ENCODE results near the gene EPS8. TPM values are rescaled to one million over a fixed set of nuclear protein-coding genes. Genes with fewer than 3 reads are reported as not detected.
A peak's percentile ranks its signal among the peaks of the same experiment; 100 is the strongest.

The EPS8 gene
- total RNA-seq, 1 experiment from 2014 or later = 52.7 TPM

GRCh38 chr12:15699886-15700285, 89.3 kb downstream of the EPS8 start:
- no peaks in the 10 kb centered on the region for H3K36me3 ChIP-seq
- peak in 1 of 2 experiments; percentile 33 for DNase-seq (ENCODE audit: low read depth in 1 of 2, low spot score in 2 of 2)
- H3K4me3 ChIP-seq = no peak overlapping the region
- H3K27me3 ChIP-seq (replicated peaks) = no peaks in the 10 kb centered on the region
- peaks cover 39% of the 10 kb centered on the region for H3K4me1 ChIP-seq (replicated peaks)
- no peaks in the 10 kb centered on the region for H3K9me3 ChIP-seq (replicated peaks)
- H3K27ac ChIP-seq = peak overlapping the region; percentile 84

- Histone ChIP-seq H3K36me3 (no peaks in the 10 kb centered on the region), H3K9me3 (replicated peaks) (no peaks in the 10 kb centered on the region), H3K4me3 (no peak overlapping the region), H3K27me3 (replicated peaks) (no peaks in the 10 kb centered on the region), H3K27ac (peak overlapping the region; percentile 3; the same call in 1 of the 2 replicates), H3K4me1 (replicated peaks) (peaks cover 39% of the 10 kb centered on the region)
- DNase-seq (ENCODE audit: low read depth in 1 of 2, low spot score in 2 of 2) = no peak
Measured at GRCh38 chr12:15698377-15698871, 90.8 kb downstream of the EPS8 start.

- Histone ChIP-seq H3K4me3 (no peak overlapping the region), H3K36me3 (no peaks in the 10 kb centered on the region), H3K9me3 (replicated peaks) (no peaks in the 10 kb centered on the region), H3K4me1 (replicated peaks) (peaks cover 38% of the 10 kb centered on the region), H3K27ac (no peak overlapping the region), H3K27me3 (replicated peaks) (no peaks in the 10 kb centered on the region)
- no peak for DNase-seq (ENCODE audit: low read depth in 1 of 2, low spot score in 2 of 2)
Measured at GRCh38 chr12:15697201-15697600, 92.0 kb downstream of the EPS8 start.

GRCh38 chr12:15693228-15693911, 95.8 kb downstream of the EPS8 start:
- Histone ChIP-seq H3K27me3 (replicated peaks) (no peaks in the 10 kb centered on the region), H3K4me1 (replicated peaks) (peaks cover 13% of the 10 kb centered on the region), H3K4me3 (no peak overlapping the region), H3K36me3 (no peaks in the 10 kb centered on the region), H3K27ac (no peak overlapping the region), H3K9me3 (replicated peaks) (no peaks in the 10 kb centered on the region)
- DNase-seq (ENCODE audit: low read depth in 1 of 2, low spot score in 2 of 2) = no peak

GRCh38 chr12:15691388-15691787, 97.8 kb downstream of the EPS8 start:
- no peak overlapping the region for H3K4me3 ChIP-seq
- no peaks in the 10 kb centered on the region for H3K27me3 ChIP-seq (replicated peaks)
- no peaks in the 10 kb centered on the region for H3K9me3 ChIP-seq (replicated peaks)
- H3K4me1 ChIP-seq (replicated peaks) = peaks cover 16% of the 10 kb centered on the region
- DNase-seq (ENCODE audit: low read depth in 1 of 2, low spot score in 2 of 2) = no peak
- no peaks in the 10 kb centered on the region for H3K36me3 ChIP-seq
- H3K27ac ChIP-seq = no peak overlapping the region

GRCh38 chr12:15690320-15690719, 98.9 kb downstream of the EPS8 start:
- Histone ChIP-seq H3K4me3 (no peak overlapping the region), H3K9me3 (replicated peaks) (no peaks in the 10 kb centered on the region), H3K36me3 (no peaks in the 10 kb centered on the region), H3K4me1 (replicated peaks) (peaks cover 16% of the 10 kb centered on the region), H3K27me3 (replicated peaks) (no peaks in the 10 kb centered on the region), H3K27ac (no peak overlapping the region)
- DNase-seq (ENCODE audit: low read depth in 1 of 2, low spot score in 2 of 2) = no peak

- H3K27ac ChIP-seq = no peak overlapping the region
- H3K9me3 ChIP-seq (replicated peaks) = no peaks in the 10 kb centered on the region
- H3K4me1 ChIP-seq (replicated peaks) = peaks cover 16% of the 10 kb centered on the region
Measured at GRCh38 chr12:15689751-15690191, 99.4 kb downstream of the EPS8 start.

GRCh38 chr12:15688838-15689625, 100.2 kb downstream of the EPS8 start:
- peak in 1 of 2 experiments; percentile 25 for DNase-seq (ENCODE audit: low read depth in 1 of 2, low spot score in 2 of 2)
- H3K27me3 ChIP-seq (replicated peaks) = no peaks in the 10 kb centered on the region
- no peak overlapping the region for H3K4me3 ChIP-seq
- no peaks in the 10 kb centered on the region for H3K9me3 ChIP-seq (replicated peaks)
- peaks cover 16% of the 10 kb centered on the region for H3K4me1 ChIP-seq (replicated peaks)
- no peaks in the 10 kb centered on the region for H3K36me3 ChIP-seq
- H3K27ac ChIP-seq = no peak overlapping the region

More at GRCh38 chr12:15689751-15690191, 99.4 kb downstream of the EPS8 start:
- no peak for DNase-seq (ENCODE audit: low read depth in 1 of 2, low spot score in 2 of 2)
- no peak overlapping the region for H3K4me3 ChIP-seq
- no peaks in the 10 kb centered on the region for H3K36me3 ChIP-seq
- no peaks in the 10 kb centered on the region for H3K27me3 ChIP-seq (replicated peaks)

GRCh38 chr12:15688202-15688736, 100.9 kb downstream of the EPS8 start:
- Histone ChIP-seq H3K9me3 (replicated peaks) (no peaks in the 10 kb centered on the region), H3K27ac (no peak overlapping the region), H3K4me3 (no peak overlapping the region), H3K36me3 (no peaks in the 10 kb centered on the region), H3K4me1 (replicated peaks) (peaks cover 18% of the 10 kb centered on the region), H3K27me3 (replicated peaks) (no peaks in the 10 kb centered on the region)
- DNase-seq (ENCODE audit: low read depth in 1 of 2, low spot score in 2 of 2) = no peak

GRCh38 chr12:15687583-15687982, 101.6 kb downstream of the EPS8 start:
- Histone ChIP-seq H3K9me3 (replicated peaks) (no peaks in the 10 kb centered on the region), H3K4me1 (replicated peaks) (peaks cover 25% of the 10 kb centered on the region), H3K36me3 (no peaks in the 10 kb centered on the region), H3K4me3 (no peak overlapping the region), H3K27me3 (replicated peaks) (no peaks in the 10 kb centered on the region), H3K27ac (no peak overlapping the region)
- no peak for DNase-seq (ENCODE audit: low read depth in 1 of 2, low spot score in 2 of 2)

GRCh38 chr12:15684896-15685658, 104.1 kb downstream of the EPS8 start:
- Histone ChIP-seq H3K27ac (no peak overlapping the region), H3K4me1 (replicated peaks) (peaks cover 31% of the 10 kb centered on the region), H3K4me3 (no peak overlapping the region), H3K27me3 (replicated peaks) (no peaks in the 10 kb centered on the region), H3K9me3 (replicated peaks) (no peaks in the 10 kb centered on the region), H3K36me3 (no peaks in the 10 kb centered on the region)
- DNase-seq (ENCODE audit: low read depth in 1 of 2, low spot score in 2 of 2) = no peak

GRCh38 chr12:15682826-15683225, 106.4 kb downstream of the EPS8 start:
- no peak for DNase-seq (ENCODE audit: low read depth in 1 of 2, low spot score in 2 of 2)
- H3K4me3 ChIP-seq = no peak overlapping the region
- H3K27ac ChIP-seq = no peak overlapping the region
- no peaks in the 10 kb centered on the region for H3K27me3 ChIP-seq (replicated peaks)
- H3K4me1 ChIP-seq (replicated peaks) = peaks cover 26% of the 10 kb centered on the region
- no peaks in the 10 kb centered on the region for H3K36me3 ChIP-seq
- no peaks in the 10 kb centered on the region for H3K9me3 ChIP-seq (replicated peaks)

- Histone ChIP-seq H3K27me3 (replicated peaks) (no peaks in the 10 kb centered on the region), H3K9me3 (replicated peaks) (no peaks in the 10 kb centered on the region), H3K27ac (no peak overlapping the region), H3K4me1 (replicated peaks) (peaks cover 32% of the 10 kb centered on the region), H3K36me3 (no peaks in the 10 kb centered on the region), H3K4me3 (no peak overlapping the region)
- DNase-seq (ENCODE audit: low read depth in 1 of 2, low spot score in 2 of 2) = no peak
Measured at GRCh38 chr12:15679151-15679550, 110.0 kb downstream of the EPS8 start.
